HG02610 (cell line): ENCODE results near the gene F3.
"Not testable (repeated sequence)": the region's sequence is repeated elsewhere in the genome, so short reads cannot be mapped to it uniquely, and the experiment has no call there.

ENCODE experiments used
- ATAC-seq: cut with Tn5 transposase; IDR thresholded peaks from one replicate; pipeline ENCODE4 v1.9.1; 2021; ENCODE audit warnings: mild to moderate bottlenecking, moderate library complexity; ENCODE audit not compliant: unreplicated experiment

The F3 gene

DNA sequence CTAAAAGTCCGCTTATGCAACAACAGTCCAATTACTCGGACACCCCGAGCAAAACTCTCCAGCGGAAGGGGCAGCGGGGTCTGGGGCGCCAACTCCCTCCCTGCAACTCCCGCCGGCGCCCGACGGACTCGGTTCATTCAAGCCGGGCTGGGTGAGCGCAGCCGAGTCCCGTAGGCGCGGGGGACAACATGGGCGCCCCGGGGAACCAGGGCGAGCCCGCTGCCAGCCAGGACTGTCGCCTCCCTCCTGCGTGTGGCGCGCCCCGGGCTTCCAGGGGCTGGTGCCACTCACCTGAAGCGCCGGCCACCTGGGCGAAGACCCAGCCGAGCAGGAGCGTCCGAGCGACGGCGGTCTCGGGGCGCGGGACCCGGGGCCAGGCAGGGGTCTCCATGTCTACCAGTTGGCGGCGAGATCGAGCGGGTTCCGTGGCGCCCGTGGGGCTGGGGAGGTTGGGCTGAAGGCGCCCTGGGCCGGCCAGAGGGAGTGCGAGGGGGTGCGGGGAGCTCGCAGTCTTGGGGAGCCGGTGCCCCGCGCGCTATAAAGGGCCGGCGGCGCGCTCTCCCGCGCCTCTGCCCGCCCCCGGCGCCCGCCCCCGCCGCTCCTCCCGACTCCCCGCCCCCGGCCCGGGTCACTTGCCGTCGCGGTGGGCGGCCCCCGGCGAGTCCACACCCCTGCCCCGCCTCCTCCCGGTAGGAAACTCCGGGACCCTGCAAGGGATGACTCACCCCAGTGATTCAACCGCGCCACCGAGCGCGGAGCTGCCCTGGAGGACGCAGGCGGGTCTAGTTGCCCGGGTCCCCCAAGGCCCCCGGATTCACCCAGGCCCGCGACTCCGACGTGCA, at the start of gene F3:
Gene F3, minus strand, starts transcription at position 514 of the 842 bp plus-strand sequence. Its CDS starts 123 bp downstream, at position 391.
- peak; percentile 91 for ATAC-seq

GRCh38 chr1:94590203-94591137, 48.9 kb upstream of the F3 start:
- ATAC-seq = no peak

DNA sequence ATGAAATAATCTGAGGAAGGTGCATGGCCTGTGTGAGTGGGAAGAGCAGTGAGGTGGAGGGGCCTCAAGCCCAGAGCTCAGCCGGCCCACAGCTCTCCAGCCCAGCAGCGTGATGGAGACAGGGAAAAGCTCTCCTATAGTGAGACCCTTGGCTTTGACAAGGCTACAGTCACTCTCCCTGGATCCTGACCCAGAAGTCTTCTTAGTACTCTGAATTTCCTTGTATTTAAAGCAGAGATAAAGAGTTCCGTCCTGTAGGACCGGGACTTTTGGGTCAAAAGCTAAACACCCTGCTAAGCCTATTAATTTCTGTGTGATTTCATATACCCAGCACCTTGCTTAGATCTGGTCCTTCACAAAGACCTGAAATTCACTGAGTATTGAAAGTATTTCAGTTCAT, 48.2 kb upstream of the F3 start:
- no peak for ATAC-seq

DNA sequence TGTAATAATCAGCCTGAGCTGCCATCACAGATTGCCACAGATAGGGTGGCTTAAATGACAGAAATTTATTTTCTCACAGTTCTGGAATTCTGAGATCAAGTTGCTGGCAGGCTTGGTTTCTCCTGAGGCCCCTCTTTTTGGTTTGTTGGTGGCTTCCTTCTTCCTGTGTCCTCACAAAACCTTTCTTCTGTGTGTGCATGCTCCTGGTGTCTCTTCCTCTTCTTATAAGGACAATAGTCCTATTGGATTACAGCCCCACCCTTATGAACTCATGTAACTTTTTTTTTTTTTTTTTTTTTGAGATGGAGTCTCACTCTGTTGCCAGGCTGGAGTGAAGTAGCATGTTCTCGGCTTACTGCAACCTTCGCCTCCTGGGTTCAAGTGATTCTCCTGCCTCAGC, 41.0 kb upstream of the F3 start:
- no peak for ATAC-seq

GRCh38 chr1:94580367-94581115, 39.0 kb upstream of the F3 start:
- ATAC-seq = no peak

DNA sequence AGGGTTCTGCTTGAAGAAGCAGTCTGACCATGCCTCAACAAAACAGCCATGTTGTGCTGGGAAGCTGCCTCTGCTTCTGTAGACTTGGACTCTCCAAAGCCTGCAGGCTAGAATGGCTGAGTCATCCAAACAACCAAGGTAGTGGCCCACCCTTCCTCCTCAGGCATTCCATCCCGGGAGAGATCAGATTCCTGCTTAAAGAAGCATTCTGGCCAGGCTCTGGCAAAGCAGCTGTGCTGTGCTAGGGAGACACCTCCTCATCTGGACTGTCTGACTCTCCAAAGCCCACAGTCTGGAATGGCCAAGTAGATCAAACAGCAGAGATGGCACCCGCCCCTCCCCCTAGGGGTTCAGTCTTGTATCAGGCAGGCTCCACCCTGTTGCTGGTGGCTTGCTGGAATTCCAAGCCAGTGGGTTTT, 38.3 kb upstream of the F3 start:
- ATAC-seq = no peak

- no peak for ATAC-seq
These were observed 37.3 kb upstream of the F3 start for GRCh38 chr1:94578856-94579255.

DNA sequence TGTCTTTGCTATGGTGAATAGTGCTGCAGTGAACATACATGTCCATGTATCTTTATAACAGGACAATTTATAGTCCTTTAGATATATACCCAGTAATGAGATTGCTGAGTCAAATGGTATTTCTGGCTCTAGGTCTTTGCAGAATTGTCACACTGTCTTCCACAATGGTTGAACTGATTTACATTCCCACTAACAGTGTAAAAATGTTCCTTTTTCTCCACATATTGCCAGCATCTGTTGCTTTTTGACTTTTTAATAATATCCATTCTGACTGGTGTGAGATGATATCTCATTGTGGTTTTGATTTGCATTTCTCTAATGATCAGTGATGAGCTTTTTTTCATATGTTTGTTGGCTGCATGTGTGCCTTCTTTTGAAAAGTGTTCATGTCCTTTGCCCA, 32.4 kb upstream of the F3 start:
- ATAC-seq = not testable (repeated sequence)

DNA sequence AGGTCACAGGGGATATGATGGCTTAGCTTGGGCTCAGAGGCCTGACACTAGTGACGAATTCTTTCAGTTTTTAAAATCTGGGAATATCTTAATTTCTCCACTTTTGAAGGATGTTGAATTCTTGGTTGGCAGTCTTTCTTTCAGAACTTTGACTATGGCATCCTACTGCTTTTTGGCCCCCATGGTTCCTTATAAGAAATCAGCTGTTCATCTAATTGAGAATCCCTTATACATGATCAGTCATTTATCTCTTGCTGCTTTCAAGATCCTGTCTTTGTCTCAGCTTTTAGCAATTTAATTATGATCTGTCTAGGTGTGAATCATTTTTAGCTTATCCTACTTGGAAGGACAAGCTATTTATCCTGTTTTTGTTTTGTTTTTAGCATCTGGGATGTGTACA, 31.2 kb upstream of the F3 start:
- ATAC-seq = no peak

GRCh38 chr1:94570965-94571364, 29.4 kb upstream of the F3 start:
- ATAC-seq = not testable (repeated sequence)

GRCh38 chr1:94568806-94569205, 27.2 kb upstream of the F3 start:
- ATAC-seq = not testable (repeated sequence)

DNA sequence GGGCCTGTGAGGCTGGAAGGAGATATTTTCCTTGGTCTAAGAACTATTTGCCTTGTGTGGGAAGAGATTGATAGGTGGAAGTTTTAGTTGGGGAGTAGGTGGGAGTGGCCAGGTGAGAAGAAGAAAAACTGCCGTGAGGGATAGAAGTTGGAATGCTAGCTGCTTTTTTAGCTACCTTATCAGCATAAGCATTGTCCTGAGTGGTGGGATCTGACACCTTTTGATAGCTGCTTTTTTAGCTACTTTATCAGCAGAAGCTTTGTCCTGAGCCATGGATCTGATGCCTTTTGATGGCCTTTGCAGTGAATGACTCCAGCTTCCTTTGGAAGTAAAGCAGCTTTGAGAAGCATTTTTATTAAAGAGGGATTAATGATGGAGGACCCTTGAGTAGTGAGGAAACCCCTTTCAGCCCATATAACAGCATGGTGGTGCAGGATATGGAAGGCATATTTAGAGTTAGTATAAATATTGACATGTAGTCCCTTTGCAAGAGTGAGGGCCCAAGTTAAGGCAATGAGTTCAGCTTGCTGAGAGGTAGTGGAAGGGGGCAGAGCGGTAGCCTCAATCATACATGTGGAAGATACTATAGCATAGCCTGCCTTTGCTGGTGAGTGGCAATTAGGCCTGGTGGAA, 26.5 kb upstream of the F3 start:
- ATAC-seq = not testable (repeated sequence)

- ATAC-seq = not testable (repeated sequence)
These were observed 24.9 kb upstream of the F3 start for GRCh38 chr1:94566436-94566835.

GRCh38 chr1:94565901-94566300, 24.3 kb upstream of the F3 start:
- ATAC-seq = no peak

- ATAC-seq = no peak
These were observed 21.1 kb upstream of the F3 start for GRCh38 chr1:94562519-94563260.

GRCh38 chr1:94560333-94560732, 18.8 kb upstream of the F3 start:
- no peak for ATAC-seq

GRCh38 chr1:94559921-94560320, 18.4 kb upstream of the F3 start:
- ATAC-seq = no peak

- ATAC-seq = no peak
These were observed 13.5 kb upstream of the F3 start for GRCh38 chr1:94555091-94555490.

DNA sequence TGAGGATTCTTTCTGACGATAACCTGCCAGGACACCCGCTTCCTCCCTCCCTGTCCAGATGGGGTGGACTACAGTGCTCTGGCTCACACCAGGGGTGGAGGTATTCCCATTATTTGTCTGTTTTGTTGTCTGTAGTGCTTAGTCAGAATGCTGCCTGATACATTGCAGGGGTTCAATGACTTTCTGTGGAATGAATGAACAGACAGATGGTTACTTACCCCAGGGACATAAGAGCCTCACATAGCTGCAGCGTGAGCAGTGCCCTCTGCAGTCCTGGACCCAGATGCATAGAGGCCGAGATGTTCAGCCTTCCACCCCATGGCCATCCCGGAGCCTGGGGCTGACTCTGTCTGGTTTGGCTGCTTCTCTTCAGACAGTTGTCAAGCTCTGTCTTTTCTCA, 13.0 kb upstream of the F3 start:
- no peak for ATAC-seq

DNA sequence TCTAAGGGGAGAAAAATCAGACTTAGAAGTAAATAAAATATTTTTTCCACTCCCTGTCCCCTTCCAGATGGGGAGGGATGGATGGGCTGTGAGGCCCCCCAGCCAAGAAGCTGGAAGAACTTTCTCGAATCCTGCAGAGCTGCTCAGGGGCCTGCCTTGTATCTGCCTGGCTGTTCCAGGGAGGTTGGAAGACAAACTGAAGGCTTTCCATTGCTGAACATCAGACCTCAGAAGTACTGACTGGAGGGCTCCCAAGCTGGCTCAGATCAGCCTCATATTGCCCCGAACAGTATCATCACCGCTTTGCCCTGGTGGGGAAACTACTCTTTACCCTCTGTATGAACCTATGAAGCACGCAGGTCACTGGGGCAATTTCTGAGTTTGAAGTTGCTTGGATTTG, 12.4 kb upstream of the F3 start:
- no peak for ATAC-seq
